ENCODE measurements around the gene KIAA0513.

- TF ChIP-seq EZH2 (IDR thresholded peaks at IDR 0.05; ENCODE audit: borderline replicate concordance, low read length), result no peak
- TF ChIP-seq, protein P1, sequence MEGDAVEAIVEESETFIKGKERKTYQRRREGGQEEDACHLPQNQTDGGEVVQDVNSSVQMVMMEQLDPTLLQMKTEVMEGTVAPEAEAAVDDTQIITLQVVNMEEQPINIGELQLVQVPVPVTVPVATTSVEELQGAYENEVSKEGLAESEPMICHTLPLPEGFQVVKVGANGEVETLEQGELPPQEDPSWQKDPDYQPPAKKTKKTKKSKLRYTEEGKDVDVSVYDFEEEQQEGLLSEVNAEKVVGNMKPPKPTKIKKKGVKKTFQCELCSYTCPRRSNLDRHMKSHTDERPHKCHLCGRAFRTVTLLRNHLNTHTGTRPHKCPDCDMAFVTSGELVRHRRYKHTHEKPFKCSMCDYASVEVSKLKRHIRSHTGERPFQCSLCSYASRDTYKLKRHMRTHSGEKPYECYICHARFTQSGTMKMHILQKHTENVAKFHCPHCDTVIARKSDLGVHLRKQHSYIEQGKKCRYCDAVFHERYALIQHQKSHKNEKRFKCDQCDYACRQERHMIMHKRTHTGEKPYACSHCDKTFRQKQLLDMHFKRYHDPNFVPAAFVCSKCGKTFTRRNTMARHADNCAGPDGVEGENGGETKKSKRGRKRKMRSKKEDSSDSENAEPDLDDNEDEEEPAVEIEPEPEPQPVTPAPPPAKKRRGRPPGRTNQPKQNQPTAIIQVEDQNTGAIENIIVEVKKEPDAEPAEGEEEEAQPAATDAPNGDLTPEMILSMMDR (IDR thresholded peaks at IDR 0.05; ENCODE audit: low read length), result no peak
Measured at GRCh38 chr16:85142771-85143211, 115.2 kb downstream of the KIAA0513 start.

All from OCI-LY1 (cell line).